H1 (cell line): ENCODE data around the gene IFITM10. TPM values are rescaled to one million over a fixed set of nuclear protein-coding genes. Genes with fewer than 3 reads are reported as not detected.

Experiments used
- polyA plus RNA-seq, 7 experiments: library from polyadenylated mRNA; depleted of rRNA in 3 of 7; stranded (reverse) in 5 of 7; unstranded in 2 of 7; fragments of >200 nt in 5 of 7; fragments of 200-250 nt in 2 of 7; gene quantifications; 1 replicate in 5 of 7; 2 replicates in 1 of 7; 4 replicates in 1 of 7; pipeline versions ENCODE4 v1.2.1 to v1.2.3, GENCODE V29; 2011 to 2013; ENCODE audit warnings: missing spikeins in 2 of 7, mixed read lengths in 2 of 7
- total RNA-seq: library from RNA; stranded (reverse); fragmentation: NEBNext Ultra II Directional; extraction: Animal tissue kit (Norgen Biotek cat#: 25700); gene quantifications from 2 replicates; pipeline ENCODE4 v1.2.1, GENCODE V29; 2021

Gene IFITM10
- total and polyA plus RNA-seq, 2 of the 8 experiments (the other 6 are each of a cell fraction or from before 2014, with no cell fraction given), result 0.08 to 0.22 TPM

Other genes with a start within 250 kb of the IFITM10 start
- gene DUSP8, start 178.3 kb downstream of the IFITM10 start, total RNA-seq, result 2.1 and 2.8 TPM in 2 replicates
- 3.6 and 4.1 TPM in 2 replicates for gene DUSP8, start 178.3 kb downstream of the IFITM10 start, polyA plus RNA-seq (2011; rRNA removed)
- not detected in 2 replicates for gene KRTAP5-1, start 165.3 kb downstream of the IFITM10 start, total RNA-seq
- gene KRTAP5-1, start 165.3 kb downstream of the IFITM10 start, polyA plus RNA-seq (2011; rRNA removed), result not detected in 2 replicates
- gene KRTAP5-2, start 152.3 kb downstream of the IFITM10 start, total RNA-seq, result not detected in 2 replicates
- gene KRTAP5-2, start 152.3 kb downstream of the IFITM10 start, polyA plus RNA-seq (2011; rRNA removed), result not detected in 2 replicates
- not detected in 2 replicates for gene KRTAP5-3, start 142.1 kb downstream of the IFITM10 start, total RNA-seq
- not detected in 2 replicates for gene KRTAP5-3, start 142.1 kb downstream of the IFITM10 start, polyA plus RNA-seq (2011; rRNA removed)
- gene KRTAP5-4, start 128.5 kb downstream of the IFITM10 start, total RNA-seq, result not detected in 2 replicates
- not detected in 2 replicates for gene KRTAP5-4, start 128.5 kb downstream of the IFITM10 start, polyA plus RNA-seq (2011; rRNA removed)
- not detected in 2 replicates for gene KRTAP5-5, start 120.8 kb downstream of the IFITM10 start, total RNA-seq
- 0.09 TPM in 1 of 2 replicates, not detected in the other for gene KRTAP5-5, start 120.8 kb downstream of the IFITM10 start, polyA plus RNA-seq (2011; rRNA removed)
- not detected in 2 replicates for gene KRTAP5-6, start 53.4 kb downstream of the IFITM10 start, total RNA-seq
- gene KRTAP5-6, start 53.4 kb downstream of the IFITM10 start, polyA plus RNA-seq (2011; rRNA removed), result not detected in 2 replicates
- 169 and 182 TPM in 2 replicates for gene CTSD, start 13.3 kb upstream of the IFITM10 start, total RNA-seq
- gene CTSD, start 13.3 kb upstream of the IFITM10 start, polyA plus RNA-seq (2011; rRNA removed), result 173 and 243 TPM in 2 replicates
- gene SYT8, start 84.4 kb upstream of the IFITM10 start, total RNA-seq, result not detected in 2 replicates
- gene SYT8, start 84.4 kb upstream of the IFITM10 start, polyA plus RNA-seq (2011; rRNA removed), result not detected in 2 replicates
- not detected in 2 replicates for gene TNNI2, start 88.4 kb upstream of the IFITM10 start, total RNA-seq
- 0.39 TPM in 1 of 2 replicates, not detected in the other for gene TNNI2, start 88.4 kb upstream of the IFITM10 start, polyA plus RNA-seq (2011; rRNA removed)
- gene LSP1, start 102.5 kb upstream of the IFITM10 start, total RNA-seq, result not detected in 2 replicates
- gene LSP1, start 102.5 kb upstream of the IFITM10 start, polyA plus RNA-seq (2011; rRNA removed), result 0.03 TPM in 1 of 2 replicates, not detected in the other
- not detected in 2 replicates for gene PRR33, start 141.3 kb upstream of the IFITM10 start, total RNA-seq
- gene PRR33, start 141.3 kb upstream of the IFITM10 start, polyA plus RNA-seq (2011; rRNA removed), result 0.02 and 0.08 TPM in 2 replicates
- not detected in 2 replicates for gene TNNT3, start 169.1 kb upstream of the IFITM10 start, total RNA-seq
- gene TNNT3, start 169.1 kb upstream of the IFITM10 start, polyA plus RNA-seq (2011; rRNA removed), result not detected in 2 replicates
- gene MRPL23, start 196.7 kb upstream of the IFITM10 start, total RNA-seq, result 86.0 and 86.4 TPM in 2 replicates
- gene MRPL23, start 196.7 kb upstream of the IFITM10 start, polyA plus RNA-seq (2011; rRNA removed), result 244 and 281 TPM in 2 replicates
- 5.2 and 5.6 TPM in 2 replicates for gene H19, start 247.2 kb upstream of the IFITM10 start, total RNA-seq
- gene H19, start 247.2 kb upstream of the IFITM10 start, polyA plus RNA-seq (2011; rRNA removed), result 10.0 and 16.2 TPM in 2 replicates